ENCODE data around the gene DLG5. TPM values are rescaled to one million over a fixed set of nuclear protein-coding genes. Genes with fewer than 3 reads are reported as not detected.
"Not testable (repeated sequence)": the region's sequence is repeated elsewhere in the genome, so short reads cannot be mapped to it uniquely, and the experiment has no call there.

DLG5 gene
- total RNA-seq, 2 donors from 2014 or later, result 26.1 to 47.5 TPM

DNA sequence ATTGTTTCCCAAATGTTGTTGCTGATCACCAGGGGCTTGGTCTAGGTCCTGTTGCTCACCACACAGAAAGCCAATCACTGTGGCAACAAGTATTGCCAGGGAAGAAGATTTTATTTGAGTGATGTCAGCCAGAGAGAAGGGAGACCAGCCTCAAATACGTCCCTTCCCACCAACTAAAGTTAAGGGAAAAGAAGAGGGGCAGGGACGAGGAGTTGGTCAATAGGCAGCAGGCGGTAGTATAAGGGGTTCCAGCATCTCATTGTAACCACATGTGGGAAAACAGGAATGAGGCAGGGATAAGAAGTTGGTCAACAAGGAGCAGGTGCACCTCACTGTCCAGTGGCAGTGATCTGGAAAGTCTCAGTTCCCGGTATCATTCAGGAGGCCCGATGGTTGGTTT is 150.1 kb downstream of the DLG5 start:
- intact Hi-C loops (cut with DNase I), result no loop called here
- Histone ChIP-seq H3K4me1 (no peaks in the 10 kb centered on the region), H3K36me3 (no peaks in the 10 kb centered on the region), H3K4me3 (no peak overlapping the region), H3K9ac (ENCODE audit: low read depth in 2 of 2, low read length in 2 of 2) (no peak overlapping the region), H3K27me3 (no peaks in the 10 kb centered on the region), H3K9me3 (no peaks in the 10 kb centered on the region), H3K27ac (no peak overlapping the region)
- TF ChIP-seq, protein P1, sequence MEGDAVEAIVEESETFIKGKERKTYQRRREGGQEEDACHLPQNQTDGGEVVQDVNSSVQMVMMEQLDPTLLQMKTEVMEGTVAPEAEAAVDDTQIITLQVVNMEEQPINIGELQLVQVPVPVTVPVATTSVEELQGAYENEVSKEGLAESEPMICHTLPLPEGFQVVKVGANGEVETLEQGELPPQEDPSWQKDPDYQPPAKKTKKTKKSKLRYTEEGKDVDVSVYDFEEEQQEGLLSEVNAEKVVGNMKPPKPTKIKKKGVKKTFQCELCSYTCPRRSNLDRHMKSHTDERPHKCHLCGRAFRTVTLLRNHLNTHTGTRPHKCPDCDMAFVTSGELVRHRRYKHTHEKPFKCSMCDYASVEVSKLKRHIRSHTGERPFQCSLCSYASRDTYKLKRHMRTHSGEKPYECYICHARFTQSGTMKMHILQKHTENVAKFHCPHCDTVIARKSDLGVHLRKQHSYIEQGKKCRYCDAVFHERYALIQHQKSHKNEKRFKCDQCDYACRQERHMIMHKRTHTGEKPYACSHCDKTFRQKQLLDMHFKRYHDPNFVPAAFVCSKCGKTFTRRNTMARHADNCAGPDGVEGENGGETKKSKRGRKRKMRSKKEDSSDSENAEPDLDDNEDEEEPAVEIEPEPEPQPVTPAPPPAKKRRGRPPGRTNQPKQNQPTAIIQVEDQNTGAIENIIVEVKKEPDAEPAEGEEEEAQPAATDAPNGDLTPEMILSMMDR (IDR thresholded peaks at IDR 0.05), result no peak
- no peak for DNase-seq

DNA sequence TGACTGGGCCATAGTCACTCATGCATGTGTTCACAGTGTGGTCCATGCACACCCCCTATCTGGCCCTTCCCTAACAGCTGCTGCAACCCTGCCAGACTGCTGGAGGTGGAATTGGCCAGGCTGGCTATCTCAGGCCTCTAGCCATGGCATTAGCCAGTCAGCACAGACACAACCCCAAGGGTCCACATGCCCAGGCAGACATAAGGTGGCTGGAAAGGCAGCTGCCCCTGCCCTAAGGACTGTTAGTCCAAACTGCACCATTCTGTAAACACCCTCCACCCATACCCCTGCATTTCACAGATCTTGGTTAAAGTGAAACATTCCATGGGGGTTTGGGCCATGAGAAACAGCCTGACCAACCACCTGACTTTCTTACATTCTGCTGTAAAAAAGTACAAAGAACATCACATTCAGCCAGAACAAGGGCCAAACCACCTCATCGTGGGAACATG is 151.6 kb downstream of the DLG5 start:
- no peak for DNase-seq

DNA sequence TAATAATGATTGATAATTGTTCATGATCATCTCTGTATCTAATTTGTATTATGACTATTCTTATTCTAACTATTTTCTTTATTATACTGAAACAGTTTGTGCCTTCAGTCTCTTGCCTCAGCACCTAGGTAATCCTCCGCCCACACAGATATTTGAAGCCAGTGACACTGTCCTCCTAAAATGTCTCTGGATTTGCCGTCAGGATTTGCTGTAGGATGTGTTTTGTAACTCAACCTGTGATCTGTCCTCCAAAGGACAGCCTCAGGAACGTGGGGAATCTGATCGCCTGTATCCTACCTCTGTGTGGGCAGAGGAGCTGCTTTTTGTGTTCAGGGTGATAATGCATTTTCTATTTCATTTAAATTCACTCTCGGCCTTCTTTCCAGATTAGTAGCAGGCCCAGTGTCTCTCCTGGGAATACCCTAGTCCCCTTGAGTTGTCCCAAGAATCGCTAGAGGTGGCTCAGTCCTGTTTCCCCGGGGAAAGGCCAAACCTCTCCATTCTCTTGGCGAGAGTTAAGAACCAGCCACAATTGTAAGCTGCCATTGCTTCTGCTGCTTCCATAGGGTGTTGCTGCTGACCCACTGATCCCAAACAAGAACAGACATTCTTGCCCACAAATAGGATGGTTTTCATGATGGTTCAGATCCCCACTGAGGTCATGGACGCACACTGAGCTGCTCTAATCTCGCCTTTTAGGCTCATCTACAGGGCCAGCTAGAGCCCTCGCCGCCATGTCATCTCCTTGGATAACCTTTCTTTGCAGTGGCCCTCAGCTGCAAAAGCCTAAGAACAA is 152.7 kb downstream of the DLG5 start:
- no peak overlapping the region for H3K27ac ChIP-seq
- DNase-seq, result no peak

More for the DNA sequence above, 151.6 kb downstream of the DLG5 start:
- no peaks in the 10 kb centered on the region for H3K36me3 ChIP-seq
- H3K9me3 ChIP-seq, result no peaks in the 10 kb centered on the region
- no peak overlapping the region for H3K4me3 ChIP-seq
- no peak overlapping the region for H3K27ac ChIP-seq
- no peaks in the 10 kb centered on the region for H3K4me1 ChIP-seq
- intact Hi-C loops (cut with DNase I), result no loop called here
- no peak overlapping the region for H3K9ac ChIP-seq (ENCODE audit: low read depth in 2 of 2, low read length in 2 of 2)
- H3K27me3 ChIP-seq, result no peaks in the 10 kb centered on the region
- TF ChIP-seq, protein P1 (IDR thresholded peaks at IDR 0.05), result no peak

DNA sequence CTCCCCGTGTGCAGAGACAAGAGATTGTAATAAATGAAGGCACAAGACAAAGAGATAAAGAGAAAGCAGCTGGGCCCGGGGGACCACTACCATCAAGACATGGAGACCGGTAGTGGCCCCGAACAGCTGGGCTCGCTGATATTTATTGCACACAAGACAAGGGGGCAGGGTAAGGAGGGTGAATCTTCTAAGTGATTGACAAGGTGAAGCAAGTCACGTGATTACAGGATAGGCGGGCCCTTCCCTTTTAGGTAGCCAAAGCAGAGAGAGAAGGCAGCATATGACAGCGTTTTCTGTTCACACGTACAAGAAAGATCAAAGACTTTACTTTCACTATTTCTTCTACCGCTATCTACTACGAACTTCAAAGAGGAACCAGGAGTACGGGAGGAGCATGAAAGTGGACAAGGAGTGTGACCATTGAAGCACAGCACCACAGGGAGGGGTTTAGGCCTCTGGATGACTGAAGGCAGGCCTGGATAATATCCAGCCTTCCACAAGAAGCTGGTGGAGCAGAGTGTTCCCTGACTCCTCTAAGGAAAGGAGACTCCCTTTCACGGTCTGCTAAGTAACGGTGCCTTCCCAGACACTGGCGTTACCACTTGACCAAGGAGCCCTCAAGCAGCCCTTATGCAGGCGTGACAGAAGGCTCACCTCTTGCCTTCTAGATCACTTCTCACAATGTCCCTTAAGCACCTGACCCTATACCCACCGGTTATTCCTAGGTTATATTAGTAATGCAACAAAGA is 153.5 kb downstream of the DLG5 start:
- H3K4me1 ChIP-seq; DNase-seq; H3K4me3 ChIP-seq; H3K9me3 ChIP-seq; H3K27me3 ChIP-seq; H3K36me3 ChIP-seq; H3K27ac ChIP-seq; H3K9ac ChIP-seq (ENCODE audit: low read depth in 2 of 2, low read length in 2 of 2); intact Hi-C loops (cut with DNase I): not testable (repeated sequence)

More for the DNA sequence above, 152.7 kb downstream of the DLG5 start:
- Histone ChIP-seq H3K9ac (ENCODE audit: low read depth in 2 of 2, low read length in 2 of 2) (no peak overlapping the region), H3K4me1 (no peaks in the 10 kb centered on the region), H3K36me3 (no peaks in the 10 kb centered on the region), H3K9me3 (no peaks in the 10 kb centered on the region), H3K4me3 (no peak overlapping the region), H3K27me3 (no peaks in the 10 kb centered on the region)
- intact Hi-C loops (cut with DNase I), result no loop called here
- TF ChIP-seq, protein P1 (IDR thresholded peaks at IDR 0.05), result no peak

DNA sequence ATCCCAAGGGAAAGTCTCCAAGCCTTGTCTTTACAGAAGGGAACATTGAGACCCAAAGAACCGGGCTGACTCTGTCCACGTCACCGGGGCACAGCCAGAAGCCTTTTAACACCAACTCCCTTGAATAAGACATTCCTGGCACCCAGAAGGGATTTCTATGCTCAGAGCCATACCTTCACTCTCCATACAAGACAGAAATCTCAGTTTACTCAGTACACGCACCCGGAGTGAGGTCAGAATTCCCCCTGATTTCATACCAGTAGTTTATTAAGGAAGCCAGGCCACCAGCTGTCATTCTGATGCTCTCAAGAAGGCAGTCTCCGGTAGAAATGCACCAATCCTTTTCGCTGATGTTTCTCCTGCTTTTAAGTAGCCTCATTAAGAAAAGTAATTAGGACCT is 154.7 kb downstream of the DLG5 start:
- DNase-seq, result no peak
- intact Hi-C loops (cut with DNase I), result no loop called here
- H3K36me3 ChIP-seq, result no peaks in the 10 kb centered on the region
- H3K9ac ChIP-seq (ENCODE audit: low read depth in 2 of 2, low read length in 2 of 2), result no peak overlapping the region
- H3K27me3 ChIP-seq, result no peaks in the 10 kb centered on the region
- TF ChIP-seq, protein P1 (IDR thresholded peaks at IDR 0.05), result no peak
- no peak overlapping the region for H3K27ac ChIP-seq
- no peak overlapping the region for H3K4me3 ChIP-seq
- no peaks in the 10 kb centered on the region for H3K9me3 ChIP-seq
- H3K4me1 ChIP-seq, result no peaks in the 10 kb centered on the region

DNA sequence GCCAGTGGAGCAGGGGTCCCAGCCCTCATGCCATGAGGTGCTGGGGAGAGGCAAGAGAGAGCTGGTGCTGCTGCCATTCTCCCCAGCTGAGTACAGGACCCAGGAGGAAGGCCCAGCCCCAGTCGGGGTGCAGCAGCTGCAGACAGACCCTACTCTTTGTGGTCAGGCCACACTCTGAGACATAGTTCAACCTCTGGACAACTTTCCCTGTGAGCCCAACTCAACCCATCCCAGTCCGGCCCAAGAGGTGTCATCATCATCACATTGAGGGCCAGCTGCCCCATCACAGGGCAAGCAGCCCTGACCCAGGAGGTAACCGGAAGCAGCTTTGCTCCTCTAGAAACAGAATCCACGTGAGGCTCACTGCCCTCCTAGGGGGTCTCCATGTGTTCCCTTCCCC is 155.1 kb downstream of the DLG5 start:
- no peak overlapping the region for H3K27ac ChIP-seq
- H3K4me1 ChIP-seq, result no peaks in the 10 kb centered on the region
- no peaks in the 10 kb centered on the region for H3K36me3 ChIP-seq
- intact Hi-C loops (cut with DNase I), result no loop called here
- H3K9ac ChIP-seq (ENCODE audit: low read depth in 2 of 2, low read length in 2 of 2), result no peak overlapping the region
- TF ChIP-seq, protein P1 (IDR thresholded peaks at IDR 0.05), result no peak
- no peaks in the 10 kb centered on the region for H3K9me3 ChIP-seq
- no peak overlapping the region for H3K4me3 ChIP-seq
- no peak for DNase-seq
- H3K27me3 ChIP-seq, result no peaks in the 10 kb centered on the region
